ENCODE data around the gene CCL15. TPM values are rescaled to one million over a fixed set of nuclear protein-coding genes. Genes with fewer than 3 reads are reported as not detected.

CCL15 gene
- total and polyA plus RNA-seq, 2 experiments from 2014 or later, result 32.0 to 39.0 TPM

- no peaks in the 10 kb centered on the region for H3K27me3 ChIP-seq
These were observed 23.0 kb downstream of the CCL15 start for GRCh38 chr17:35978346-35978745.

DNA sequence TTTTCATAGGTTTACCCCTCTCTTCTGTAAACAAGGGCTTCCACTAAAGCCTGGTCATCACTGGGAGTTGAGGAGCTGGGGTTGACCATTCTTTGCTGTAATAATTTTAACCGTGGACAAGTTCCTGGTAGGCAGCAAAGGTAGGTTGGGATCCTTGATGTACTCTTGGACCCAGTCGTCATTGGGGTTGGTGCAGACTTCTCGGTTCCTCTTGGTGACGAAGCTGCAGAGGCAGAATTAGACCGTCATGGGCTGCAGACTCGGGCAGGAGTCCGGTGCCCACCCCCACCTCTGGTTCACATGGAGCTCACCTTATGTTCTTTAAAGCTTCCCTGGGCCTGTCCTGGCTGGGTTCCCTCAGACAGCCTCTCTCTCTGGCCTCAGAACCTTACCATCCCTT lies 23.8 kb downstream of the CCL15 start:
- H3K4me1 ChIP-seq (ENCODE audit: insufficient read depth), result peaks cover 16% of the 10 kb centered on the region
- no peak overlapping the region for H3K4me2 ChIP-seq
- H3K27me3 ChIP-seq, result no peaks in the 10 kb centered on the region
- H3K36me3 ChIP-seq (replicated peaks; ENCODE audit: insufficient read depth, low read depth), result no peaks in the 10 kb centered on the region
- no peaks in the 10 kb centered on the region for H4K20me1 ChIP-seq (ENCODE audit: insufficient read depth, poor library complexity, severe bottlenecking)
- H3K9me3 ChIP-seq (ENCODE audit: low read depth), result no peaks in the 10 kb centered on the region
- no peak for DNase-seq (ENCODE audit: low spot score)
- H2AFZ ChIP-seq, result no peak overlapping the region
- no peaks in the 10 kb centered on the region for H3K79me2 ChIP-seq
- no peaks in the 10 kb centered on the region for H3K9me2 ChIP-seq (replicated peaks; ENCODE audit: insufficient read depth)
- TF ChIP-seq EZH2 (IDR thresholded peaks at IDR 0.05; ENCODE audit: borderline replicate concordance) (no peak), EZH2phosphoT487 (IDR thresholded peaks at IDR 0.05; ENCODE audit: low read depth, severe bottlenecking, unreplicated experiment) (no peak)
- TF ChIP-seq, protein P1, sequence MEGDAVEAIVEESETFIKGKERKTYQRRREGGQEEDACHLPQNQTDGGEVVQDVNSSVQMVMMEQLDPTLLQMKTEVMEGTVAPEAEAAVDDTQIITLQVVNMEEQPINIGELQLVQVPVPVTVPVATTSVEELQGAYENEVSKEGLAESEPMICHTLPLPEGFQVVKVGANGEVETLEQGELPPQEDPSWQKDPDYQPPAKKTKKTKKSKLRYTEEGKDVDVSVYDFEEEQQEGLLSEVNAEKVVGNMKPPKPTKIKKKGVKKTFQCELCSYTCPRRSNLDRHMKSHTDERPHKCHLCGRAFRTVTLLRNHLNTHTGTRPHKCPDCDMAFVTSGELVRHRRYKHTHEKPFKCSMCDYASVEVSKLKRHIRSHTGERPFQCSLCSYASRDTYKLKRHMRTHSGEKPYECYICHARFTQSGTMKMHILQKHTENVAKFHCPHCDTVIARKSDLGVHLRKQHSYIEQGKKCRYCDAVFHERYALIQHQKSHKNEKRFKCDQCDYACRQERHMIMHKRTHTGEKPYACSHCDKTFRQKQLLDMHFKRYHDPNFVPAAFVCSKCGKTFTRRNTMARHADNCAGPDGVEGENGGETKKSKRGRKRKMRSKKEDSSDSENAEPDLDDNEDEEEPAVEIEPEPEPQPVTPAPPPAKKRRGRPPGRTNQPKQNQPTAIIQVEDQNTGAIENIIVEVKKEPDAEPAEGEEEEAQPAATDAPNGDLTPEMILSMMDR (IDR thresholded peaks at IDR 0.05; ENCODE audit: poor library complexity), result no peak
- no peak overlapping the region for H3K27ac ChIP-seq
- no peak overlapping the region for H3K4me3 ChIP-seq
- WGBS (ENCODE audit: low lambda C conversion rate, missing lambda C conversion rate), result 96% methylated on average over 7 of the region's 7 CpGs

More at GRCh38 chr17:35978346-35978745, 23.0 kb downstream of the CCL15 start:
- Histone ChIP-seq H2AFZ (no peak overlapping the region), H3K36me3 (replicated peaks; ENCODE audit: insufficient read depth, low read depth) (no peaks in the 10 kb centered on the region), H3K27ac (no peak overlapping the region), H3K4me1 (ENCODE audit: insufficient read depth) (peaks cover 11% of the 10 kb centered on the region), H4K20me1 (ENCODE audit: insufficient read depth, poor library complexity, severe bottlenecking) (no peaks in the 10 kb centered on the region), H3K79me2 (no peaks in the 10 kb centered on the region), H3K9me2 (replicated peaks; ENCODE audit: insufficient read depth) (no peaks in the 10 kb centered on the region), H3K4me3 (no peak overlapping the region), H3K4me2 (no peak overlapping the region), H3K9me3 (ENCODE audit: low read depth) (no peaks in the 10 kb centered on the region)
- no peak for DNase-seq (ENCODE audit: low spot score)
- WGBS (ENCODE audit: low lambda C conversion rate, missing lambda C conversion rate), result 88% methylated on average over 3 of the region's 3 CpGs
- TF ChIP-seq, protein P1 (IDR thresholded peaks at IDR 0.05; ENCODE audit: poor library complexity), result no peak
- TF ChIP-seq EZH2 (IDR thresholded peaks at IDR 0.05; ENCODE audit: borderline replicate concordance) (no peak), EZH2phosphoT487 (IDR thresholded peaks at IDR 0.05; ENCODE audit: low read depth, severe bottlenecking, unreplicated experiment) (no peak)

DNA sequence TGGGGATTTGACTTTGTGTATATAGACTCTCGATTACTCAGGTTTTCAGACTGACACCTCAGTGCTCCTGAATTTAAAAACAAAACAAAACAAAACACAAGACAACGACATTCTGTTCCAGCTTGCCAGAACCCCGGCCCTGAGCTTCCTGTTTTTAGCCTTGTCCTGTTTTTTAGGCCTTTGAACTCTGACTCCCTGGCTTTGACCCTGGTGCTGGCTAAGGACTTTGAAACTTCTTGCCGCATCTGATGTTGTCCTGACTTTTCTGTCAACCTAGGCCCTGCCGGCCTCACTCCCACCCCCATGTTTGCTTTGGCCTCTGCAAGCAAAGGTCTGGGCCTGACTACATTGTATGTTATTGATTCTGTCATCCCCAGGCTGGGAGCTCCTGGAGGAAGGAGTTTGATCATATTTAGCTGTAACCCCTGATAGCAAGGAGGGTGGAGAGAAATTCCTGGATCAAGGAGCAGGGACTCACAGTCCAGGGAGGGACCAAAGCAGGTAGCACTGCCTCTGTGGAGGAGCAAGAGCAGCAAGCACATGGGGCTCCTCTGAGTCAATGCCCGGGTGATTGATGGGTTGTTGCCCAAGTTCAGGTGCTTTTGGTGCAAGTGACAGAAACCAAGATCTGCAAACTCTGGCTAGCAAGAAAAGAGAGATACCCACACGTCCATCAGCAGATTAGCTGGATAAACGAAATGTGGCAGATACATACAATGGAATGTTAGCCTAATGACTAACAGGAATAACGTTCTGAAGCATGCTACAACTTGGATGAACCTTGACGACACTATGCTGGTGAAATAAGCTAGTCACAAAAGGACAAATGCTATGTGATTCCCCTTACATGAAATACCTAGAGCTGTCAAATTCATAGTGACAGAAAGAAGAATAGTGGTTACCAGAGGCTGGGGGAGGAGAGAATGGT lies 27.8 kb downstream of the CCL15 start:
- Histone ChIP-seq H3K27ac (peak overlapping the region; percentile 82), H3K4me1 (ENCODE audit: insufficient read depth) (peaks cover 27% of the 10 kb centered on the region), H4K20me1 (ENCODE audit: insufficient read depth, poor library complexity, severe bottlenecking) (no peaks in the 10 kb centered on the region), H3K4me2 (peak overlapping the region; percentile 32), H3K79me2 (no peaks in the 10 kb centered on the region), H3K9me3 (ENCODE audit: low read depth) (no peaks in the 10 kb centered on the region), H3K36me3 (replicated peaks; ENCODE audit: insufficient read depth, low read depth) (no peaks in the 10 kb centered on the region), H3K4me3 (no peak overlapping the region), H3K27me3 (no peaks in the 10 kb centered on the region), H3K9me2 (replicated peaks; ENCODE audit: insufficient read depth) (no peaks in the 10 kb centered on the region), H2AFZ (no peak overlapping the region)
- 30% methylated on average over 10 of the region's 10 CpGs for WGBS (ENCODE audit: low lambda C conversion rate, missing lambda C conversion rate)
- peak; percentile 61 for DNase-seq (ENCODE audit: low spot score)
- no peak for TF ChIP-seq EZH2phosphoT487 (IDR thresholded peaks at IDR 0.05; ENCODE audit: low read depth, severe bottlenecking, unreplicated experiment)
- TF ChIP-seq EZH2 (IDR thresholded peaks at IDR 0.05; ENCODE audit: borderline replicate concordance), result no peak
- TF ChIP-seq, protein P1 (IDR thresholded peaks at IDR 0.05; ENCODE audit: poor library complexity), result no peak
